Epithelial cell of esophagus (primary cell): ENCODE data around the gene HGF.
"Not testable (repeated sequence)": the region's sequence is repeated elsewhere in the genome, so short reads cannot be mapped to it uniquely, and the experiment has no call there.

ENCODE experiments used
- DNase-seq: peaks from one replicate; pipeline ENCODE4 v3.0.0; 2010; ENCODE audit warnings: low read depth
- H3K4me3 ChIP-seq: 2 replicates; pipeline ENCODE4 v1.5.1; 2011; ENCODE audit warnings: mild to moderate bottlenecking, low read length, control low read depth
- CTCF ChIP-seq: IDR thresholded peaks from 2 replicates; pipeline ENCODE4 v1.5.1; 2011; ENCODE audit warnings: low read depth, mild to moderate bottlenecking, low read length, control low read depth, inconsistent platforms; ENCODE audit not compliant: insufficient read depth; ENCODE audit errors: missing control alignments

HGF gene

GRCh38 chr7:81743665-81744064, 26.2 kb downstream of the HGF start:
- H3K4me3 ChIP-seq: no peak overlapping the region
- no peak for TF ChIP-seq CTCF
- DNase-seq: no peak

GRCh38 chr7:81743201-81743600, 26.6 kb downstream of the HGF start:
- no peak for TF ChIP-seq CTCF
- DNase-seq: no peak
- no peak overlapping the region for H3K4me3 ChIP-seq

GRCh38 chr7:81740403-81740802, 29.4 kb downstream of the HGF start:
- no peak for TF ChIP-seq CTCF
- no peak for DNase-seq
- no peak overlapping the region for H3K4me3 ChIP-seq

- peak; percentile 71 for DNase-seq
- no peak overlapping the region for H3K4me3 ChIP-seq
- no peak for TF ChIP-seq CTCF
Measured at GRCh38 chr7:81736091-81736490, 33.8 kb downstream of the HGF start.

GRCh38 chr7:81725812-81726127, 44.1 kb downstream of the HGF start:
- H3K4me3 ChIP-seq: no peak overlapping the region
- TF ChIP-seq CTCF: no peak
- DNase-seq: no peak

GRCh38 chr7:81725003-81725811, 44.6 kb downstream of the HGF start:
- no peak for DNase-seq
- H3K4me3 ChIP-seq: no peak overlapping the region
- TF ChIP-seq CTCF: no peak

- not testable (repeated sequence) for H3K4me3 ChIP-seq, DNase-seq
Measured at GRCh38 chr7:81722250-81722649, 47.6 kb downstream of the HGF start.
